ENCODE data around the gene FAM204A.

Gene FAM204A

DNA sequence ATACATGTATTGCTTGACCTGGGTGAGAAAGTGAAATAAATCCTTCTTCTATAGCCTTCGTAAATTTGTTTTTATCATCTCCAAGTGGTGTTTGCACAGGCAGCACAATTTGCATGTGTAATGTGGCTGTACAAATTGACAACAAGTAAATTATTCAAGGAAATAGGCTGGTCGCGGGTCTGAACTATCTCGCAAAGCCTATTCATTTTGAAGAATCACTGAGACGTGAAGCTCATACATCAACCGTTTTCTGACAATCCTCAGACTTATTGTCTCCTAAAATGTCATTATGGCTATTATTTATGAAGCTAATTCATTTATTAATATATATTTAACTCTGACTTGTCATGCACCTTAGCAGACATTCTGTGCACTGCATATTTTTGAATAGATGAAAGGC lies 16.2 kb upstream of the FAM204A start:
- no peaks in the 10 kb centered on the region for H3K4me1 ChIP-seq (ENCODE audit: low read length)
- no peaks in the 10 kb centered on the region for H3K27me3 ChIP-seq (replicated peaks; ENCODE audit: insufficient read depth, low read length)
- no peaks in the 10 kb centered on the region for H4K20me1 ChIP-seq (ENCODE audit: insufficient read depth, low read length)

DNA sequence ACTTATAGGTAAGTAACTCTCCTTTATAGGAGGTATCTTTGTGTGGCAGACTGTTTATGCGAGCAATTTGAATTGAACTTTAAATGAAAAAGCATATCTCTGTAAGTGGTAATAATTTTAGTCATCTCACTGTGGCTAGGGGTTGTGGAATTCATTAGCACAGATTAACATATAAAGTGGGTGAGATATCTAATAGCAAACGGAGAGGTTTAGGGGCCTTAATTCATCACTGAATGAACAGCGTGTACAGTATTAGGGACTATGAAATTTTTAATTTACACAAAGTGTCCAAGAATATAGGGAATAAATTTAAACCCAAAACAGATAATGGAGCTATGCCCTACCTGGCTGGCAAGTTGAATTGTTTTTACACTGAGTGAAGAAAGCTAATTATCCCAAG lies 15.7 kb upstream of the FAM204A start:
- Histone ChIP-seq H3K4me3 (ENCODE audit: low read length) (no peak overlapping the region), H3K4me1 (ENCODE audit: low read length) (no peaks in the 10 kb centered on the region), H3K36me3 (replicated peaks; ENCODE audit: insufficient read depth, low read length) (no peaks in the 10 kb centered on the region), H3K9ac (ENCODE audit: low read length) (no peak overlapping the region), H3K79me2 (ENCODE audit: low read length) (no peaks in the 10 kb centered on the region), H3K9me3 (replicated peaks; ENCODE audit: insufficient read depth, low read length) (no peaks in the 10 kb centered on the region), H3F3A (ENCODE audit: insufficient read depth, low read length) (no peaks in the 10 kb centered on the region), H3K27ac (ENCODE audit: low read length) (no peak overlapping the region), H4K20me1 (ENCODE audit: insufficient read depth, low read length) (no peaks in the 10 kb centered on the region), H3K9me2 (replicated peaks; ENCODE audit: insufficient read depth, low read length) (no peaks in the 10 kb centered on the region), H3K4me2 (ENCODE audit: low read depth, low read length) (no peak overlapping the region), H2AFZ (ENCODE audit: low read length) (no peak overlapping the region), H3K27me3 (replicated peaks; ENCODE audit: insufficient read depth, low read length) (no peaks in the 10 kb centered on the region)
- TF ChIP-seq EZH2phosphoT487 (IDR thresholded peaks at IDR 0.05; ENCODE audit: low read length) (no peak), CTCF (IDR thresholded peaks at IDR 0.05; ENCODE audit: low read length) (no peak), EZH2 (optimal IDR thresholded peaks at IDR 0.05; ENCODE audit: low read depth, low read length) (no peak)
- DNase-seq: no peak

More for the DNA sequence above, 16.2 kb upstream of the FAM204A start:
- no peaks in the 10 kb centered on the region for H3K79me2 ChIP-seq (ENCODE audit: low read length)
- no peaks in the 10 kb centered on the region for H3K9me2 ChIP-seq (replicated peaks; ENCODE audit: insufficient read depth, low read length)
- DNase-seq: no peak
- no peaks in the 10 kb centered on the region for H3K36me3 ChIP-seq (replicated peaks; ENCODE audit: insufficient read depth, low read length)
- no peaks in the 10 kb centered on the region for H3K9me3 ChIP-seq (replicated peaks; ENCODE audit: insufficient read depth, low read length)
- no peak overlapping the region for H3K4me2 ChIP-seq (ENCODE audit: low read depth, low read length)
- H3K27ac ChIP-seq (ENCODE audit: low read length): no peak overlapping the region
- H2AFZ ChIP-seq (ENCODE audit: low read length): no peak overlapping the region
- TF ChIP-seq EZH2 (optimal IDR thresholded peaks at IDR 0.05; ENCODE audit: low read depth, low read length): no peak
- TF ChIP-seq EZH2phosphoT487 (IDR thresholded peaks at IDR 0.05; ENCODE audit: low read length): no peak
- no peak for TF ChIP-seq CTCF (IDR thresholded peaks at IDR 0.05; ENCODE audit: low read length)
- H3K4me3 ChIP-seq (ENCODE audit: low read length): no peak overlapping the region
- H3K9ac ChIP-seq (ENCODE audit: low read length): no peak overlapping the region
- H3F3A ChIP-seq (ENCODE audit: insufficient read depth, low read length): no peaks in the 10 kb centered on the region

DNA sequence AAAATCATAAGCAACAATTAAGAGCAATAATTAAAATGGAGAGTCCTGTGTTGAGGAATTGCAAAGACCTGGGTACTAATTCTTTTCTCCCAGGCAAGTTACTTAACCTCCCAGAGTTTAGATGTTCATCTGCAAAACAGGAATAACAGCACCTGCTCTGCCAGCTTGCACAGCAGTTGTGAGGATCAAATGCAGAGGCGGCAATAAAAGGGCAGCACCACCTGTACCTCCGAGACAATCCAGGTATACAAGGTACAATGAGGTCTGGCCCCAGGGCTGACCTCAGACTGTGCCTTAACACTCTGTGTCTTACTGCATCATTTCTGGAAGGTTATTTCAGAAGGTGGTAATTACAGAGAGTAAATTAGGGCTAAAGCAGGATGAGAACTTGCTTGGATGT lies 14.5 kb upstream of the FAM204A start:
- no peak for DNase-seq
- Histone ChIP-seq H3K36me3 (replicated peaks; ENCODE audit: insufficient read depth, low read length) (no peaks in the 10 kb centered on the region), H3K9ac (ENCODE audit: low read length) (no peak overlapping the region), H3K9me3 (replicated peaks; ENCODE audit: insufficient read depth, low read length) (no peaks in the 10 kb centered on the region), H3K9me2 (replicated peaks; ENCODE audit: insufficient read depth, low read length) (no peaks in the 10 kb centered on the region), H3K27ac (ENCODE audit: low read length) (no peak overlapping the region), H3K79me2 (ENCODE audit: low read length) (no peaks in the 10 kb centered on the region), H2AFZ (ENCODE audit: low read length) (no peak overlapping the region), H3F3A (ENCODE audit: insufficient read depth, low read length) (no peaks in the 10 kb centered on the region), H3K4me3 (ENCODE audit: low read length) (no peak overlapping the region), H3K27me3 (replicated peaks; ENCODE audit: insufficient read depth, low read length) (no peaks in the 10 kb centered on the region), H3K4me1 (ENCODE audit: low read length) (no peaks in the 10 kb centered on the region), H4K20me1 (ENCODE audit: insufficient read depth, low read length) (no peaks in the 10 kb centered on the region), H3K4me2 (ENCODE audit: low read depth, low read length) (no peak overlapping the region)
- no peak for TF ChIP-seq EZH2phosphoT487 (IDR thresholded peaks at IDR 0.05; ENCODE audit: low read length)
- no peak for TF ChIP-seq EZH2 (optimal IDR thresholded peaks at IDR 0.05; ENCODE audit: low read depth, low read length)
- TF ChIP-seq CTCF (IDR thresholded peaks at IDR 0.05; ENCODE audit: low read length): no peak

All from MM.1S (cell line).